ENCODE results near the gene PHETA1. TPM values are rescaled to one million over a fixed set of nuclear protein-coding genes. Genes with fewer than 3 reads are reported as not detected.

Gene PHETA1
- polyA plus RNA-seq, 3 donors: 3.4 to 15.3 (median 4.9) TPM

DNA sequence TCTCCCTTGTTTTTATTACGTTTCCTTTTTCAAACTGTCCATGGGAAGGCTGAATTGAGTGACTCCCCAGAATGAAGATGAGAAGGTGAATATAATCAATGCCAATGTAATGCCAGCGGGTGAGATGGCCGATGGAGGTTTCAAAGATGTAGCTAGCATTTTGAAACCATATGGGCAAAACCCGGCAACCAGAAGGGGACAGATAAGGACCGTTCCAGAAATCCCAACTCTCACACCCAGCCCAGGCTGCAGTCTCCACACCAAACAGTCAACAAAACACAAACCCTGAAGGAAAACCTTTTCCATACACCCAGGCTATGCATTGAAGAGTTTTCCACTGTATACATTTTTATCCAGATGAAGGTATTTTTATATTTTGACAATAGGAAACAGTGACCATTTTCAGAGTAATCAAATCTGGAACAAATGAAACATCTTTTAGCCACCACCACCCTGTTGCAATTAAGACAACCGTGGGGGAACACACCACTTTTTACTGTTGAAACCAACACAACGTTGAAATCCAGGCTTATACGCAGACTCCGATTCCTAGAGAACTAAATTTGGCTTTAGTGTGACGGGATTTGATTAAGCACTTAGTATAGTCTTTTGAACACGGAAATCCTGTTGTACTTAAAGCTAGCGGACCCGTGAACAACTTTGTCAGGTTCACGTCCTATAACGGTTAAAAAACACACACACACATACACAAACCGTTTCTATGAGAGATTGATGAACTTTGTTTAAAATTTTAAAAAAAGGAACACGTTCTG, 19.0 kb downstream of the PHETA1 start:
- DNase-seq: no peak
- Histone ChIP-seq H3K4me2 (replicated peaks; ENCODE audit: extremely low read depth, low read length, poor library complexity, severe bottlenecking) (no peak overlapping the region), H3K79me2 (ENCODE audit: insufficient read depth, low read length) (no peaks in the 10 kb centered on the region), H2AFZ (ENCODE audit: insufficient read depth, low read depth, low read length, poor library complexity, severe bottlenecking) (no peak overlapping the region), H4K20me1 (ENCODE audit: insufficient read depth, low read length) (no peaks in the 10 kb centered on the region), H3K4me3 (replicated peaks in 1 of 3; ENCODE audit: low read depth in 2 of 3, low read length in 3 of 3) (no peak overlapping the region), H3K36me3 (replicated peaks in 1 of 2; ENCODE audit: control insufficient read depth in 1 of 2, insufficient read depth in 2 of 2, low read length in 2 of 2) (no peaks in the 10 kb centered on the region), H3K9me3 (replicated peaks in 1 of 2; ENCODE audit: control insufficient read depth in 1 of 2, insufficient read depth in 1 of 2, low read length in 2 of 2) (peaks cover 20 to 22% of the 10 kb centered on the region in 2 donors), H3K27me3 (ENCODE audit: control insufficient read depth in 2 of 2, insufficient read depth in 2 of 2, low read length in 2 of 2) (no peaks in the 10 kb centered on the region), H3K9ac (ENCODE audit: insufficient read depth, low read length, poor library complexity, severe bottlenecking) (no peak overlapping the region), H3K4me1 (ENCODE audit: control insufficient read depth in 1 of 2, insufficient read depth in 2 of 2, low read length in 2 of 2) (no peaks in the 10 kb centered on the region), H3K27ac (ENCODE audit: low read depth in 1 of 2, low read length in 2 of 2) (no peak overlapping the region)
- Mint-ChIP-seq H3K4me1 (no peaks in the 10 kb centered on the region), H3K9me3 (peaks cover 15 to 31% (median 20%) of the 10 kb centered on the region in 7 donors), H3K27ac (no peak overlapping the region), H3K36me3 (peaks cover 0 to 5% of the 10 kb centered on the region in 2 donors), H3K4me3 (no peak overlapping the region), H3K27me3 (ENCODE audit: low read depth in 3 of 3) (peaks cover 0 to 2% (median 0%) of the 10 kb centered on the region in 3 donors)
- 100% methylated on average over 4 of the region's 17 CpGs for WGBS (ENCODE audit: insufficient coverage)
- TF ChIP-seq, protein P1, sequence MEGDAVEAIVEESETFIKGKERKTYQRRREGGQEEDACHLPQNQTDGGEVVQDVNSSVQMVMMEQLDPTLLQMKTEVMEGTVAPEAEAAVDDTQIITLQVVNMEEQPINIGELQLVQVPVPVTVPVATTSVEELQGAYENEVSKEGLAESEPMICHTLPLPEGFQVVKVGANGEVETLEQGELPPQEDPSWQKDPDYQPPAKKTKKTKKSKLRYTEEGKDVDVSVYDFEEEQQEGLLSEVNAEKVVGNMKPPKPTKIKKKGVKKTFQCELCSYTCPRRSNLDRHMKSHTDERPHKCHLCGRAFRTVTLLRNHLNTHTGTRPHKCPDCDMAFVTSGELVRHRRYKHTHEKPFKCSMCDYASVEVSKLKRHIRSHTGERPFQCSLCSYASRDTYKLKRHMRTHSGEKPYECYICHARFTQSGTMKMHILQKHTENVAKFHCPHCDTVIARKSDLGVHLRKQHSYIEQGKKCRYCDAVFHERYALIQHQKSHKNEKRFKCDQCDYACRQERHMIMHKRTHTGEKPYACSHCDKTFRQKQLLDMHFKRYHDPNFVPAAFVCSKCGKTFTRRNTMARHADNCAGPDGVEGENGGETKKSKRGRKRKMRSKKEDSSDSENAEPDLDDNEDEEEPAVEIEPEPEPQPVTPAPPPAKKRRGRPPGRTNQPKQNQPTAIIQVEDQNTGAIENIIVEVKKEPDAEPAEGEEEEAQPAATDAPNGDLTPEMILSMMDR (IDR thresholded peaks at IDR 0.05): no peak
- intact Hi-C loops (cut with micrococcal nuclease): no loop called here

DNA sequence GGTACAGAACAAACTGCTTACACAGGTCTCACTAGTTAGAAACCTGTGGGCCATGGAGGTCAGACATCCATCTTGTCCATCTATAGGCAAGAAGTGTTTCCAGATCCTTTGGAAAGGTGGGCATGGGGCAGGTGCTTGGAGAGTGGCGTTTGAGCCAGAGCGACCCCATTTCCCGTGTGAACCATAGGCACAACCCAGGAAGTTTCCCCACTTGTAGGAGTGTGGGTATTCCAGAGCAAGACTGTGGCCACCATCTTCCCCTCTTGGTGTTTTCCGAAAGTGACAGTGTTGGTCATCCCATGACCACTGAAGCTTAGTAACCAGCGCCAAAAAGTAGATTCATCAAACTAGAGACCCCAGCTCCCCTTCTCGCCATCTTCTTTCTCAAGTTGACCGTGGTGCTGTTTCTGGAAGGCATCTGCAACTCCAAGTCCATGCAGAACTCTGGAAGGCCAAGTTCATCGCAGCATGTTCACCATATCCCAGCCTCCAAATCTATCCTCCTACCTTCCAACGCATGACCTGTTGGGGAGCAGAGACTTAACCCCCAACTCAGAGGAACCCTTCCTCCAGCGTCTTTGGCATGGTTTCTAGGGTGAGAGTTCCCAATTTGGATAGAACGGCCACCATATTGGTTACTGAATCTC, 19.7 kb downstream of the PHETA1 start:
- Histone ChIP-seq H3K27me3 (ENCODE audit: control insufficient read depth in 2 of 2, insufficient read depth in 2 of 2, low read length in 2 of 2) (no peaks in the 10 kb centered on the region), H3K4me2 (replicated peaks; ENCODE audit: extremely low read depth, low read length, poor library complexity, severe bottlenecking) (no peak overlapping the region), H3K36me3 (replicated peaks in 1 of 2; ENCODE audit: control insufficient read depth in 1 of 2, insufficient read depth in 2 of 2, low read length in 2 of 2) (no peaks in the 10 kb centered on the region), H2AFZ (ENCODE audit: insufficient read depth, low read depth, low read length, poor library complexity, severe bottlenecking) (no peak overlapping the region), H3K27ac (ENCODE audit: low read depth in 1 of 2, low read length in 2 of 2) (no peak overlapping the region), H3K4me1 (ENCODE audit: control insufficient read depth in 1 of 2, insufficient read depth in 2 of 2, low read length in 2 of 2) (no peaks in the 10 kb centered on the region), H3K4me3 (replicated peaks in 1 of 3; ENCODE audit: low read depth in 2 of 3, low read length in 3 of 3) (no peak overlapping the region), H3K79me2 (ENCODE audit: insufficient read depth, low read length) (no peaks in the 10 kb centered on the region), H3K9ac (ENCODE audit: insufficient read depth, low read length, poor library complexity, severe bottlenecking) (no peak overlapping the region), H3K9me3 (replicated peaks in 1 of 2; ENCODE audit: control insufficient read depth in 1 of 2, insufficient read depth in 1 of 2, low read length in 2 of 2) (peaks cover 20 to 22% of the 10 kb centered on the region in 2 donors), H4K20me1 (ENCODE audit: insufficient read depth, low read length) (no peaks in the 10 kb centered on the region)
- DNase-seq: no peak
- peaks cover 0 to 2% (median 0%) of the 10 kb centered on the region in 3 donors for H3K27me3 Mint-ChIP-seq (ENCODE audit: low read depth in 3 of 3)
- peaks cover 16 to 28% (median 19%) of the 10 kb centered on the region in 7 donors for H3K9me3 Mint-ChIP-seq
- intact Hi-C loops (cut with micrococcal nuclease): no loop called here
- 100% methylated on average over 4 of the region's 11 CpGs for WGBS (ENCODE audit: insufficient coverage)
- TF ChIP-seq, protein P1 (IDR thresholded peaks at IDR 0.05): no peak
- peaks cover 0 to 5% of the 10 kb centered on the region in 2 donors for H3K36me3 Mint-ChIP-seq
- no peak overlapping the region for H3K27ac Mint-ChIP-seq
- no peak overlapping the region for H3K4me3 Mint-ChIP-seq
- H3K4me1 Mint-ChIP-seq: no peaks in the 10 kb centered on the region
